Stimulated activated CD8-positive, alpha-beta memory T cell treated with anti-CD3 and anti-CD28 coated beads, Interleukin-12 subunit alpha, Interleukin-12 subunit beta, amount 100 ng/mL, for 4 hours (primary cell): ENCODE results near the gene PRF1.
A peak's percentile ranks its signal among the peaks of the same experiment; 100 is the strongest.
"Not testable (repeated sequence)": the region's sequence is repeated elsewhere in the genome, so short reads cannot be mapped to it uniquely, and the experiment has no call there.

Source experiments
- DNase-seq: peaks from one replicate; pipeline ENCODE4 v3.0.0-alpha.2; 2020; ENCODE audit warnings: low read depth

Gene PRF1

GRCh38 chr10:70593513-70593890, 9.0 kb downstream of the PRF1 start:
- DNase-seq: no peak

- DNase-seq: no peak
These were observed 9.6 kb downstream of the PRF1 start for GRCh38 chr10:70592746-70593512.

GRCh38 chr10:70592186-70592735, 10.3 kb downstream of the PRF1 start:
- DNase-seq: no peak

GRCh38 chr10:70590655-70591416, 11.7 kb downstream of the PRF1 start:
- DNase-seq: no peak

- no peak for DNase-seq
These were observed 12.5 kb downstream of the PRF1 start for GRCh38 chr10:70589762-70590654.

- DNase-seq: no peak
These were observed 13.5 kb downstream of the PRF1 start for GRCh38 chr10:70588859-70589570.

- DNase-seq: no peak
These were observed 14.3 kb downstream of the PRF1 start for GRCh38 chr10:70588255-70588654.

- no peak for DNase-seq
These were observed 15.4 kb downstream of the PRF1 start for GRCh38 chr10:70587045-70587658.

GRCh38 chr10:70586348-70586930, 16.1 kb downstream of the PRF1 start:
- no peak for DNase-seq

- no peak for DNase-seq
These were observed 16.9 kb downstream of the PRF1 start for GRCh38 chr10:70585578-70586169.

GRCh38 chr10:70584909-70585544, 17.5 kb downstream of the PRF1 start:
- DNase-seq: no peak

GRCh38 chr10:70584366-70584765, 18.2 kb downstream of the PRF1 start:
- DNase-seq: no peak

- no peak for DNase-seq
These were observed 18.9 kb downstream of the PRF1 start for GRCh38 chr10:70583669-70584037.

GRCh38 chr10:70582793-70583668, 19.5 kb downstream of the PRF1 start:
- DNase-seq: no peak

- DNase-seq: not testable (repeated sequence)
These were observed 21.4 kb downstream of the PRF1 start for GRCh38 chr10:70581176-70581575.

GRCh38 chr10:70579234-70580002, 23.1 kb downstream of the PRF1 start:
- DNase-seq: no peak

GRCh38 chr10:70578371-70578947, 24.1 kb downstream of the PRF1 start:
- DNase-seq: peak; percentile 41
